HG03354 (cell line): ENCODE measurements around the gene HYI.
"Not testable (repeated sequence)": the region's sequence is repeated elsewhere in the genome, so short reads cannot be mapped to it uniquely, and the experiment has no call there.

Experiments
- ATAC-seq: cut with Tn5 transposase; IDR thresholded peaks from one replicate; pipeline ENCODE4 v1.9.1; 2021; ENCODE audit warnings: mild to moderate bottlenecking; ENCODE audit not compliant: unreplicated experiment, poor library complexity, severe bottlenecking

The HYI gene

GRCh38 chr1:43453442-43454269 is at the start of gene HYI:
Gene HYI (minus strand): TSS chr1:43453931. CDS start chr1:43453793, 138 bp downstream.
- ATAC-seq = no peak

- not testable (repeated sequence) for ATAC-seq
Measured at GRCh38 chr1:43501806-43502205, 48.1 kb upstream of the HYI start.

- no peak for ATAC-seq
Measured at GRCh38 chr1:43499898-43500297, 46.2 kb upstream of the HYI start.

- no peak for ATAC-seq
Measured at GRCh38 chr1:43495204-43495603, 41.5 kb upstream of the HYI start.

GRCh38 chr1:43493661-43494450 is 40.1 kb upstream of the HYI start:
- no peak for ATAC-seq

- no peak for ATAC-seq
Measured at GRCh38 chr1:43492826-43493225, 39.1 kb upstream of the HYI start.

GRCh38 chr1:43491061-43491460 is 37.3 kb upstream of the HYI start:
- ATAC-seq = no peak

- ATAC-seq = no peak
Measured at GRCh38 chr1:43488165-43488564, 34.4 kb upstream of the HYI start.

GRCh38 chr1:43484367-43484766 is 30.6 kb upstream of the HYI start:
- ATAC-seq = no peak

GRCh38 chr1:43482215-43482614 is 28.5 kb upstream of the HYI start:
- no peak for ATAC-seq

GRCh38 chr1:43481491-43481890 is 27.8 kb upstream of the HYI start:
- no peak for ATAC-seq

GRCh38 chr1:43479414-43479813 is 25.7 kb upstream of the HYI start:
- ATAC-seq = no peak

GRCh38 chr1:43477716-43478115 is 24.0 kb upstream of the HYI start:
- ATAC-seq = no peak

GRCh38 chr1:43475611-43476401 is 22.1 kb upstream of the HYI start:
- not testable (repeated sequence) for ATAC-seq

GRCh38 chr1:43473463-43473862 is 19.7 kb upstream of the HYI start:
- no peak for ATAC-seq

- ATAC-seq = not testable (repeated sequence)
Measured at GRCh38 chr1:43472463-43473151, 18.9 kb upstream of the HYI start.

- no peak for ATAC-seq
Measured at GRCh38 chr1:43472087-43472462, 18.3 kb upstream of the HYI start.

GRCh38 chr1:43469932-43470331 is 16.2 kb upstream of the HYI start:
- ATAC-seq = no peak

GRCh38 chr1:43468414-43468813 is 14.7 kb upstream of the HYI start:
- ATAC-seq = no peak

GRCh38 chr1:43466403-43466802 is 12.7 kb upstream of the HYI start:
- no peak for ATAC-seq
